Measurements from ENCODE around the gene CTBP2. TPM values are rescaled to one million over a fixed set of nuclear protein-coding genes. Genes with fewer than 3 reads are reported as not detected.

Gene CTBP2
- total and polyA plus RNA-seq, 4 donors = 3.4 to 59.2 (median 5.5) TPM

GRCh38 chr10:124975977-124976514 lies 184.3 kb downstream of the CTBP2 start:
- 83% methylated on average over 5 of the region's 5 CpGs for WGBS
- H3K9me3 ChIP-seq (ENCODE audit: control insufficient read depth in 4 of 4, low read length in 3 of 4) = no peaks in the 10 kb centered on the region
- peaks cover 5 to 27% (median 15%) of the 10 kb centered on the region in 4 donors for H3K36me3 ChIP-seq (ENCODE audit: control insufficient read depth in 4 of 4, insufficient read depth in 3 of 4, low read depth in 1 of 4, low read length in 3 of 4)
- no peak for DNase-seq (ENCODE audit: low spot score)
- peaks cover 0 to 3% (median 0%) of the 10 kb centered on the region in 4 donors for H3K4me1 ChIP-seq (ENCODE audit: control insufficient read depth in 4 of 4, insufficient read depth in 4 of 4, low read length in 3 of 4)
- TF ChIP-seq HNF4A (conservative IDR thresholded peaks at IDR 0.05) (no peak), CTCF (IDR thresholded peaks at IDR 0.05; ENCODE audit: low read depth, low read length, missing input control) (no peak), JUND (IDR thresholded peaks at IDR 0.05) (no peak), FOXA2 (IDR thresholded peaks at IDR 0.05) (no peak), RXRA (IDR thresholded peaks at IDR 0.05) (no peak), FOXA1 (IDR thresholded peaks at IDR 0.05) (no peak)
- H3K4me3 ChIP-seq (ENCODE audit: low read depth in 1 of 3, low read length in 3 of 3) = no peak overlapping the region
- no peak overlapping the region for H3K27ac ChIP-seq (ENCODE audit: low read depth in 1 of 2, low read length in 2 of 2)
- no peak overlapping the region for H3K9ac ChIP-seq (ENCODE audit: low read depth in 1 of 2, low read length in 2 of 2)
- no peaks in the 10 kb centered on the region for H3K27me3 ChIP-seq (ENCODE audit: control insufficient read depth in 4 of 4, insufficient read depth in 4 of 4, low read length in 3 of 4)

- H3K36me3 ChIP-seq (ENCODE audit: control insufficient read depth in 4 of 4, insufficient read depth in 3 of 4, low read depth in 1 of 4, low read length in 3 of 4) = peaks cover 6 to 32% (median 16%) of the 10 kb centered on the region in 4 donors
- H3K9me3 ChIP-seq (ENCODE audit: control insufficient read depth in 4 of 4, low read length in 3 of 4) = no peaks in the 10 kb centered on the region
- H3K27ac ChIP-seq (ENCODE audit: low read depth in 1 of 2, low read length in 2 of 2) = no peak overlapping the region
- WGBS = 52% methylated on average over 5 of the region's 5 CpGs
- no peak for TF ChIP-seq HNF4G (IDR thresholded peaks at IDR 0.05)
- TF ChIP-seq HNF4A (conservative IDR thresholded peaks at IDR 0.05) = peak in 1 of 2 donors; percentile 51
- no peak for TF ChIP-seq RXRA (IDR thresholded peaks at IDR 0.05)
- TF ChIP-seq JUND (IDR thresholded peaks at IDR 0.05) = no peak
- no peak for TF ChIP-seq FOXA2 (IDR thresholded peaks at IDR 0.05)
- no peaks in the 10 kb centered on the region for H3K27me3 ChIP-seq (ENCODE audit: control insufficient read depth in 4 of 4, insufficient read depth in 4 of 4, low read length in 3 of 4)
- H3K4me3 ChIP-seq (ENCODE audit: low read depth in 1 of 3, low read length in 3 of 3) = no peak overlapping the region
- DNase-seq (ENCODE audit: low spot score) = no peak
- H3K4me1 ChIP-seq (ENCODE audit: control insufficient read depth in 4 of 4, insufficient read depth in 4 of 4, low read length in 3 of 4) = peaks cover 0 to 3% (median 0%) of the 10 kb centered on the region in 4 donors
- no peak overlapping the region for H3K9ac ChIP-seq (ENCODE audit: low read depth in 1 of 2, low read length in 2 of 2)
These were observed 186.2 kb downstream of the CTBP2 start for GRCh38 chr10:124974131-124974530.

- WGBS = 78% methylated on average over 7 of the region's 7 CpGs
- peaks cover 6 to 36% (median 20%) of the 10 kb centered on the region in 4 donors for H3K36me3 ChIP-seq (ENCODE audit: control insufficient read depth in 4 of 4, insufficient read depth in 3 of 4, low read depth in 1 of 4, low read length in 3 of 4)
- no peaks in the 10 kb centered on the region for H3K9me3 ChIP-seq (ENCODE audit: control insufficient read depth in 4 of 4, low read length in 3 of 4)
- H3K4me3 ChIP-seq (ENCODE audit: low read depth in 1 of 3, low read length in 3 of 3) = no peak overlapping the region
- no peak for DNase-seq (ENCODE audit: low spot score)
- H3K27ac ChIP-seq (ENCODE audit: low read depth in 1 of 2, low read length in 2 of 2) = no peak overlapping the region
- H3K9ac ChIP-seq (ENCODE audit: low read depth in 1 of 2, low read length in 2 of 2) = no peak overlapping the region
- no peaks in the 10 kb centered on the region for H3K27me3 ChIP-seq (ENCODE audit: control insufficient read depth in 4 of 4, insufficient read depth in 4 of 4, low read length in 3 of 4)
- TF ChIP-seq ATF3 (IDR thresholded peaks at IDR 0.05) (no peak), TAF1 (conservative IDR thresholded peaks at IDR 0.05) (no peak), CTCF (IDR thresholded peaks at IDR 0.05; ENCODE audit: low read depth, low read length, missing input control) (no peak), EGR1 (IDR thresholded peaks at IDR 0.05; ENCODE audit: low read depth in 2 of 2) (no peak), REST (IDR thresholded peaks at IDR 0.05) (no peak), RXRA (IDR thresholded peaks at IDR 0.05) (no peak), GABPA (IDR thresholded peaks at IDR 0.05 in 1 of 2, conservative IDR thresholded peaks at IDR 0.05 in 1 of 2) (no peak), MAX (IDR thresholded peaks at IDR 0.05) (no peak), SP1 (IDR thresholded peaks at IDR 0.05) (no peak), NR2F2 (IDR thresholded peaks at IDR 0.05) (no peak), RAD21 (IDR thresholded peaks at IDR 0.05) (no peak), FOXA1 (IDR thresholded peaks at IDR 0.05) (no peak), JUND (IDR thresholded peaks at IDR 0.05) (no peak), FOXA2 (IDR thresholded peaks at IDR 0.05) (no peak)
- peaks cover 0 to 3% (median 0%) of the 10 kb centered on the region in 4 donors for H3K4me1 ChIP-seq (ENCODE audit: control insufficient read depth in 4 of 4, insufficient read depth in 4 of 4, low read length in 3 of 4)
These were observed 187.7 kb downstream of the CTBP2 start for GRCh38 chr10:124972637-124973036.
